Thyroid gland (tissue), 4 donors: ENCODE results near the gene GFI1.

ENCODE experiments used
- POLR2A ChIP-seq, 2 donors: fragments of 450-650 bp; IDR thresholded peaks; one replicate each; pipeline ENCODE4 v1.6.1; 2017; ENCODE audit warnings: antibody characterized with exemption in 2 of 2, mild to moderate bottlenecking in 2 of 2, moderate library complexity in 1 of 2
- TF ChIP-seq, protein P1 (sequence below), 6 experiments: fragments of 200-600 bp in 3 of 6; fragments of 450-650 bp in 3 of 6; sonication (generic) in 3 of 6; IDR thresholded peaks; one replicate each; pipeline ENCODE4 v1.5.1; 2016 to 2019; ENCODE audit warnings: antibody characterized with exemption in 6 of 6, mild to moderate bottlenecking in 2 of 6, inconsistent platforms in 1 of 6, moderate library complexity in 1 of 6

DNA sequence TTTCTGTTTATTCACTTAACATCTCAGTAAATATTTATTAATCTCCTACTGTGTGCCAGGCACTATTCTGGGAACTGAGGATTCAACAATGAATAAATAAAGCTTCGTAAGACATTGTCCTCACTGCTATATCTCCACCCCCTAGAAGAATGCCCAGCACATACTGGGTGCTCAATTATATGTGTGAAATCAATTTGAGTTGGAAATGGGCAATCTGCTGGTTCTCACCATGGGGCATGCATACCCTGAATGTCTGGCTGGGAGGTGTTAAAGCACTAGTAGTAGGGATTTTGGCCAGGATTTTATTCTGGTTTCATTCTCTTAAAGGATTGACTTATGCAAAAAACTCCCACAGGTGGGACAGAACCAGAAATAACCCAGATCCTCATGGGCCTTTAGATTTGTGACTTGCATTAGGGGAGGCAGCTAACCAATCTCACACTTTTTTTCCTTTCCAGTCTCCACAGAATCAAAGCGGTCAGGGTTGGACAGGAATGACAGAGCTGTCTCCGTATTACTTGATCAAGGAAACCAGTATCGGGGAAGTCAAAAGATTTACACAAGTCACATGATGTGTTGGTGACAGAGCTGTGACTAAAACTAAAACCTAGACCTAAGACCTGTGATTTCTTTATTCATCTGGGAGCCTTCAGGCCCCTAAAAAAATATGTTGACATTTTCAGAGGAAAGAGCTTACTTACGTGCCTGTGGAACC, 12.8 kb downstream of the GFI1 start:
- TF ChIP-seq, protein P1, sequence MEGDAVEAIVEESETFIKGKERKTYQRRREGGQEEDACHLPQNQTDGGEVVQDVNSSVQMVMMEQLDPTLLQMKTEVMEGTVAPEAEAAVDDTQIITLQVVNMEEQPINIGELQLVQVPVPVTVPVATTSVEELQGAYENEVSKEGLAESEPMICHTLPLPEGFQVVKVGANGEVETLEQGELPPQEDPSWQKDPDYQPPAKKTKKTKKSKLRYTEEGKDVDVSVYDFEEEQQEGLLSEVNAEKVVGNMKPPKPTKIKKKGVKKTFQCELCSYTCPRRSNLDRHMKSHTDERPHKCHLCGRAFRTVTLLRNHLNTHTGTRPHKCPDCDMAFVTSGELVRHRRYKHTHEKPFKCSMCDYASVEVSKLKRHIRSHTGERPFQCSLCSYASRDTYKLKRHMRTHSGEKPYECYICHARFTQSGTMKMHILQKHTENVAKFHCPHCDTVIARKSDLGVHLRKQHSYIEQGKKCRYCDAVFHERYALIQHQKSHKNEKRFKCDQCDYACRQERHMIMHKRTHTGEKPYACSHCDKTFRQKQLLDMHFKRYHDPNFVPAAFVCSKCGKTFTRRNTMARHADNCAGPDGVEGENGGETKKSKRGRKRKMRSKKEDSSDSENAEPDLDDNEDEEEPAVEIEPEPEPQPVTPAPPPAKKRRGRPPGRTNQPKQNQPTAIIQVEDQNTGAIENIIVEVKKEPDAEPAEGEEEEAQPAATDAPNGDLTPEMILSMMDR (IDR thresholded peaks at IDR 0.05) = no peak
- TF ChIP-seq POLR2A (IDR thresholded peaks at IDR 0.05) = no peak
